Vagina (tissue), 2 donors: ENCODE results near the gene MYO1D.

Experiments
- CTCF ChIP-seq, 3 experiments: fragments of 450-650 bp in 2 of 3; fragments of 200-600 bp in 1 of 3; sonication (generic) in 1 of 3; IDR thresholded peaks; one replicate each; pipeline ENCODE4 v1.5.1; 2017 to 2019; ENCODE audit warnings: antibody characterized with exemption in 3 of 3, mild to moderate bottlenecking in 2 of 3, moderate library complexity in 2 of 3
- POLR2A ChIP-seq, 2 donors: fragments of 450-650 bp; IDR thresholded peaks; one replicate each; pipeline ENCODE4 v1.6.1; 2017; ENCODE audit warnings: antibody characterized with exemption in 2 of 2, mild to moderate bottlenecking in 2 of 2, moderate library complexity in 2 of 2

DNA sequence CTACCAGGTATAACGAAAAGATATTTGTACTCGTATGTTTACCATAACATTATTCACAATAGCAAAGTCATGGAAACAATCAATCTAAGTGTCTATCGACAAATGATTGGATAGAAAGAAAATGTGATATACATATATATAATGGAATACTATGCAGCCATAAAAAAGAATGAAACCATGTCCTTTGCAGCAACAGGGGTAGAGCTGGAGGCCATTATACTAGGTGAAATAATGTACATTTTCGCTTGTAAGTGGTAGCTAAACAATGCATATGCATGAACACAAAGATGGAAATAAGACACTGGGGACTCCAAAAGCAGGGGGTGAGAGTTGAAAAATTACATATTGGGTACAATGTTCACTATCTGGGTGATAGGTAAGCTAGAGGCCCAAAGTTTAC lies 124.0 kb downstream of the MYO1D start:
- TF ChIP-seq CTCF (IDR thresholded peaks at IDR 0.05) (no peak), POLR2A (IDR thresholded peaks at IDR 0.05) (no peak)
